HG03442 (cell line): ENCODE measurements around the gene OR2F2.

Source experiments
- ATAC-seq: cut with Tn5 transposase; IDR thresholded peaks from one replicate; pipeline ENCODE4 v1.9.1; 2021; ENCODE audit warnings: mild to moderate bottlenecking, moderate library complexity; ENCODE audit not compliant: unreplicated experiment

Gene OR2F2, protein sequence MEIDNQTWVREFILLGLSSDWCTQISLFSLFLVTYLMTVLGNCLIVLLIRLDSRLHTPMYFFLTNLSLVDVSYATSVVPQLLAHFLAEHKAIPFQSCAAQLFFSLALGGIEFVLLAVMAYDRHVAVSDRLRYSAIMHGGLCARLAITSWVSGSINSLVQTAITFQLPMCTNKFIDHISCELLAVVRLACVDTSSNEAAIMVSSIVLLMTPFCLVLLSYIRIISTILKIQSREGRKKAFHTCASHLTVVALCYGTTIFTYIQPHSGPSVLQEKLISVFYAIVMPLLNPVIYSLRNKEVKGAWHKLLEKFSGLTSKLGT

DNA sequence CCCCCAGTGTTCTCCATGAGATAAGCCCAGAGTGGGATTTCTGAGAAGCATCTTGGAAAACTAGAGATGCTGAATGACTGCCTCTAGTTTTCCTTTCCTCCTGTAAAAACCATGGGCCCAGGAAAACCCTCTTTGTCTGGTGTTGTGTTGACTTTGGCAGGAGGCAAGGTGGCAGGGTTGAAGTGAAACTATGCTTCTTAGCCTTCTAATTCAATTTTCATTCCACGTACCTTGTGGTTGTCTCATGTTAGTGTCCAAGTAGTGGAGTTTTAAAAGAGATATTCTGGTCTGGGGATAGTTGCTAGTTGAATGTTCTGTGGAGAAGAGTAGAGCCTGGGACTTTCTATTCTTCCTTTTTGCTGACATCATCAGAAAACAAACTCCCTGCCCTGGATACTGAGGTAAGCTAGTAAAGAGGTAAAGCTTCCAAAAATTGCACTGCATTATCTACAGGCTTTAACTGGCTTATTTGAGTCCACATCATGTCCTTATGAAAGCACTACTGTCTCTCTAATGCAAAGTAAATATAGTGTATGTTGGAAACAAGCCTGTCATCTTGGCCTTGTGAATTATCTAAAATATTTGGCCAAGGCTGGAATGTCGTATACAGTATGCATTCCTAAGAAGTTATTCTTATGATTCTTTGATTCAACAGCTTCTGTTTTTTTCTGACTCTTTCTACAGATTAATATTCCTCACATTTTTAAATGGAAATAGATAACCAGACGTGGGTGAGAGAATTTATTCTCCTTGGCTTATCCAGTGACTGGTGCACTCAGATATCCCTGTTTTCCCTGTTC is at the start of gene OR2F2:
Gene OR2F2, plus strand, starts transcription at position 708 of the 800 bp plus-strand sequence. Its CDS starts 0 bp downstream, at position 708.
- no peak for ATAC-seq

DNA sequence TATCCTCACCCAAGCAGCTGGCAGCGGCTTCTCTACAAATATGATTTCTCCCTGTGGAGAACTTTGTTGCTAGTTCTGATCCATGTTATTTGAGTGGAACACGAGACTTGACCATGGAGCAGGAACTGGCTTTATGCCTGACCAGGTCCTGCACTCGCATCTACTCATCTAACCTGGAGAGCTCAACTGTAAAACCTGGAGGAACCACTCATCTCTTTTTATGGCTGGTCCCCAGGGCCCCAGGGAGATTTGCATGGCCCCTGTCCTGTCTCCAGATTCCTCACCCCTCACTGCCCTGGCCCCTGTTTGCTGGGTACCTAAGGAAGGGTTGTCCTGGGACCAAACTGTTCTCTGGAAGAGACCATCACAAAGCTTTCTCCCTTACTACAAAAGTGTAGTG is 49.1 kb upstream of the OR2F2 start:
- ATAC-seq: no peak

DNA sequence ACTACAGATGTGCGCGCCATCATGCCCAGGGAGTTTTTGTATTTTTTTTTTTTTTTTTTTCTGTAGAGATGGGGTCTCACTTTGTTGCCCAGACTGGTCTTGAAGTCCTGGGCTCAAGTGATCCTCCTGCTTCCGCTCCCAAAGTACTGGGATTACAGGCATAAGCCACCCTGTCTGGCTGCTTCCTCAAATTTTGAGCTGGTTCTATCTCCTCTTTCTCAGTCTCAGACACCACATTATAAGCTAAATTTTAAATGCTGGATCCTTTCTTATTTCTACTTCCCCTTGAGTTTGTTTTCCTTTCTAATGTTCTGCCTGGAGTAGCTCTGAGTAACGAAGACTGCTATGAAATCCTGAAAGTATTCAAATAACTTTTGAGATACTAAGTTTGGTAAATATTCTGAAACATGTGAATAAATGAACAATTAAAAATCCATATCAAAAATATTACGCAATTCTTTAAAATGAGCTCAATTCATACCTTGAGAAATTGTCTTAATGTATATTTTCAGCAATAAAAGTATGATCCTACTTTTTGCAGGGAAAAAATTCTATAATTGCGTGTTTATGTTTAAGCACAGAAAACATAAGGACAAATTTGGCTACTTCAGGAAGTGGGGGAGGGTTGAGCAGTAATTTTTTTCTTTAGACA is 48.1 kb upstream of the OR2F2 start:
- no peak for ATAC-seq

DNA sequence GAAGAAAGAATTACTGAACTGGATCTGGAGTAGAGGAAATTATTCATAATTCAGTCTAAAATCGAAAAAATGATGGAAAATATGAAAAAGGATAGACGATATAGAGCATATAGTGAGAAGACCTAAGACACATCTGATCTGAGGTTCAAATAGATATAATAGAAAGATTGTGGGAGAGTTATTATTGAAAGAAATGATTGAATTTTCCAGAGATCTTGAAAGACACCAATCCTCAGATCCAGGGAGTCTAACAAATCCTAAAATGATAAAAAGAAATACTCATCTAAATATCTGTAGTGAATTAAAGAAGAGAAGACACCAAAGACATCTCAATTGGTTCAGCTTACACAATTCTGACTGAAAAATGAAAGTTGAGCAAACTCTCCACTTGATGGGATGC is 46.0 kb upstream of the OR2F2 start:
- no peak for ATAC-seq

DNA sequence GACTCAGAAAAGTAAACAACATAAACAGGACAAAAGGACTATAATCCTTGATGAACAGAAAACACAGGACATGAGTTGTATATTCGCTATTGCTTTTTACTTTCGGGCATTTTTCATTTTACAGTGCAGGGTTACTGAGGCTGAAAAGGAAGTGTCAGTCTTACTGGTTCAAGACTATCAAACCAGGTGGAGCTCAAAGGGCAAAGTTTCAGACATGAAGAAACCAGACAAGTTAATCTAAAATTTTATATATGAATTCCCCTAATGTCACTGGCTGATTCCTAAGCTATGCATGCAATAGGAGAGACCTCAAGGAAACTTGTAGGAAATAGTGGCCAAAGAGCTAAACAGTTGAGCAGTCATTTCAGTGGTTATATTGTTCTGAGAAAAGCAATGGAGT is 44.5 kb upstream of the OR2F2 start:
- no peak for ATAC-seq

DNA sequence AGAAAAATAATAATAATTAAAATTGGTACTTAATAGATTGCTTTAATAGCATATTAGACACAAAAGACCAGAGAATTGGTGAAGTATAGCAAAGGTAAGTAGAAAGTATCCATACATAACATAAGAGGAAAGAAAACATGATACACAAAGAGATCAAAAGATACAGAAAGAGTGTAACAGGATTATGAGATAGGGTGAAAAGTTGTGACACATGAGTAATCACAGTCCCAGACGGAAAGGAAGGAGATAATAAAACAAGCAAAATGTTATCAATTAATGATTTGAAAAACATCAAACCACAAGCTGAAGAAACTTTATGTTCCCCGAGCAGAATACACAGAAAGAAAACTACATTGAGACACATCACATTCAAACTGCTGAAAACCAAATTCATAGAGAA is 43.6 kb upstream of the OR2F2 start:
- ATAC-seq: no peak

DNA sequence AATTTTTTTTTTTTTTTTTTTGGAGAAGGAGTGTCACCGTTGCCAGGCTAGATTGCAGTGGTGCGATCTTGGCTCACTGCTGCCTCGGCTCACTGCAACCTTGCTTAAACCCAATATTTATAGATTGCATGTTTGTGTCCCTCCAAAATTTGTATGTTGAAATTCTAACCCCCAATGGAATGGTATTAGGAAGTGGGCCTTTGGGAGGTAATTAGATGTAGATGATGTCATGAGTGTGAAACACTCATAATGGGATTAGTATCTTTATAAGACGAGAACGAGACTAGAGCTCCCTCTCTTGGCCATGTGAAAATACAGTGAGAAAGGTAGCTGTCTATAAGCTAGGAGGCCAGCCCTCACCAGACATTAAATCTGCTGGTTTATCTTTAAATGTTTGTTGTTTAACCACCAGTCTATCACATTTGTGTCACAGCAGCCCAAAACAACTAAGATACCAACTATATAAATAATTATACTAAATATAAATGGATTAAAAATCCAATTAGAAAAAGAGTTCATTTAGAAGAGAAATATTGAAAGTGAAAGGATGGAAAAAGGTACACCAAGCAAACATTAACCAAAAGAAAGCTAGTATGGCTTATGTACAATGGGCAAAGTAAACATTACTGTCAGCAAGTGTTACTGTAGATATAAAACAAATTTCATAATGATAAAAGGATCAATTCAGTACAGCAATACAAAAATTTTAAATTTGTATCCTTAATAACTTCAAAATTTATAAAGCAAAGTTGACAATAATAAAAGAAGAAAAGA is 42.3 kb upstream of the OR2F2 start:
- peak; percentile 99 for ATAC-seq

DNA sequence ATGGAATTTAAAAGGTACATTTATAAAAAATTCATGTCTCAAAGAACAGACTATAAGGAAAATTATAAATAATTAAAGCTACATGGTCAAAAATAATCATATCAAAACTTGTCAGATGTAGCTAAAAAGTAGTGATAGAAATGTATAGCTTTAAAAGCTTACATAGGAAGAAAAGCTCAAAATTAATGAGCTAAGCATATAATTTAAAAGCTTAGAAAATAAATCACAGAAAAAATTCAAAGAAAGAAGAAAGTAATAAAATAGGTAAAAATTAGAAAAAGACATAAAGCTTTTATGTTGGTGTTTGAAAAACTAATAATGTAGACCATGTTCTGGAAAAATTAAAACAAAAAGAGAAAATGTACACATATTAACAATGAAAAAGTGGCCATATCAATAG is 38.4 kb upstream of the OR2F2 start:
- ATAC-seq: no peak

DNA sequence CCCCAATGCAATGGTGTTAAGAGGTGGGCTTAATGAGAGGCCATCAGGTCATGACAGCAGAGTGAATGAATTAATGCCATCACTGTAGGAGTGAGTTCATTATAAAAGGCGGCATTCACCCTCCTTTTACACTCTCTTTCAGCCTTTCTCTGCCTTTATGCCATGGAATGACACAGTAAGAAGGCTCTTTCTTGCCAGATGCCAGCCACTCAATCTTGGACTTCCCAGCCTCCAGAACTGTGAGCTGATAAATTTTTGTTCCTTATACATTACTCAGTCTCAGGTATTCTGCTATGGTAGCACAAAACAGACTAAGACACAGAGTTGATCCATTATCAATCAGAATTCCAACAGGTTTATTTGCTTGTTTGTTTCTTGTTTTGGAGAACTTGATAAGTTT is 36.2 kb upstream of the OR2F2 start:
- no peak for ATAC-seq

DNA sequence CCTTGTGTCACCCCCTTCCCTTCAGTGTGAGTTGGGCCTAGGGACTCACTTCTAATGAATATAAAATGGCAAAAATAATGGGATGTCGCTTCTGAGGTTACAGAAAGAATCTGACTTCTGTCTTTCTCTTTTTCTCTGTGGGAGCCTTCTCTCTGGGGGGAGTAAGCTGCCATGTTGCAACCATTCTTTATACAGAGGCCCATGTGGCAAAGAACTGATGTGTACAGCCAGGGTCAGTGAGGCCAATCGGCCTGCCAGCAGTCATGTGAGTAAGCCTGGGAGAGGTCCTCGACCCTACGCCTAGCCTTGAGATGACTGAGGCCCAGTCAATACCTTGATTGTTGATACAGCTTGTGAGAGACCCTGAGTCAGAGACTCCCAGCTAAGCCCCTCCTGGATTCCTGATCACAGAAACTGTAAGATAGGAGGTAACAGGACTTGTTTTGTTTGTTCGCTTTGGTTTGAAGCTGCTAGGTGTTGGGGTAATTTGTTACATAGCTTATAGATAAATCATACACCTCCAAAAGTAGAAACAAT is 34.7 kb upstream of the OR2F2 start:
- ATAC-seq: no peak

DNA sequence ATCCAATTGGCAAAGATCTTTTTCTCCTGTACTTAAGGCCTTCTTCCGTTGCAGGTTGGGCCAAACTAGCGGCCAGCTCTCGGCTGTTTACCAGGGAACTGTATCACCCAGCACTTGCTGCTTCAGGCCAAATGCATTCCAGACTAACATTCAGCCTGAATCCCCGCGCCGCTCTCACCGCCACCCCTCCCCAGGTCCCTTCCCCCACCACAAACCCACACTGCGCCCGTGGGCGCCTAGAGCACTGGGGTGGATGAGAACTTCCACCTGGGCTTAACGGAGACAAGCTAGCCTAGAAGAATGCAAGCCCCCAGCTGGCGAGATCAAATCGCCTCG is 33.7 kb upstream of the OR2F2 start:
- no peak for ATAC-seq

DNA sequence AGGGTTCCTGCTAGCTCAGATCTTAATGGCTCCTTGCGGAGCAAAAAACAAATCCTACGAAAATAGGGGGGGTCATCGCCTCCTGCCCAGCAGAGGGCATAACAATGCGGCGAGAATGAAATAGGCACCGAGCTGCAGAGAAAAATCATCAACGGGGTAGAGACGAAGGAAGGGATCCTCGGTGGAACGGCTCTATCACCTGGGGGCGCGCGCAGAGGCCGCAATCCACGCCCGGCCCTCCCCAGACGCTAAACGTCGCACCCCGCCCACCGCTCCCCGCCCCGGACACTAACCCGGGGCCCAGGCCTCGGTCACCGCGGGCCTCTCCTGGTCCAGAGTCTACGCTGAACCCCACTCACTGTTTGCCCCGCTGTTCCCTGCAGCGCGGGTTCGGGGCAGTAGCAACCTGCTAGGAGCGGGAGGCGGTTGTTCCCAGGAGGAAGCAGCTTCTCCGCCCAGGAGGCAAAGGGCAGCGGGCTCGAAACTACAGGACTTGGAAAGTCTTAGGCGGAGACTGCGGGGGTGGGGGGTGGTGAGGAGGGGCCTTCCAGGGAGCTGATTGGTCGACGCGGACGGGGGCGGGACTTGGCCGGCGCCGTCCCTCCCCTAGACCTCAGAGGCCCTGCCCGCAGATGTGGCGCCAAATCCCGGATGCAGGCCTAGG is 33.2 kb upstream of the OR2F2 start, which contains the start of gene TCAF1:
Gene TCAF1, minus strand, starts transcription at position 509 of the 664 bp plus-strand sequence. CDS start 25,568 bp downstream, outside the sequence.
- peak; percentile 91 for ATAC-seq

DNA sequence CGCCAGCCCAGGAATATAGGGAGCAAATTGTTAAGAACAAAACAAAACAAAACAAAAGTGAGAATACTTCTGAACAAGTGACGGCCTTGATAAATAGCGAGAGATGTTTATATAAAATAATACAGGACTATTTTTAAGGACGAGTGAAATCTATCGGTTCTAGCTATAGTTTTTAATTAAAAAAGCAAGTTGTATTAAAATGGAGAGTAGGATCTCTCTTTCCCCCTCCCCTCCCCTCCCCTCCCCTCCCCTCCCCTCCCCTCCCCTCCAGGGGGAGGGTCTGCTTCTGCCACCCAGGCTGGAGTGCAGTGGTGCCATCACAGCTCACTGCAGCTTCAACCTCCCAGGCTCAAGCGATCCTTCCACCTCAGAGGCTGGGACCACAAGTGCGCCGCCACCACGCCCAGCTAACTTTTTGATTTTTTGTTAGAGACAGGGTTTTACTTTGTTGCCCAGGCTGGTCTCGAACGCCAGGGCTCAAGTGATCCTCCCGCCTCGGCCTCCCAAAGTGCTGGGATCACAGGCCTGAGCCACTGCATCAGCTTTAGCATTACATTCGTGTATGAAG is 32.6 kb upstream of the OR2F2 start:
- ATAC-seq: no peak

DNA sequence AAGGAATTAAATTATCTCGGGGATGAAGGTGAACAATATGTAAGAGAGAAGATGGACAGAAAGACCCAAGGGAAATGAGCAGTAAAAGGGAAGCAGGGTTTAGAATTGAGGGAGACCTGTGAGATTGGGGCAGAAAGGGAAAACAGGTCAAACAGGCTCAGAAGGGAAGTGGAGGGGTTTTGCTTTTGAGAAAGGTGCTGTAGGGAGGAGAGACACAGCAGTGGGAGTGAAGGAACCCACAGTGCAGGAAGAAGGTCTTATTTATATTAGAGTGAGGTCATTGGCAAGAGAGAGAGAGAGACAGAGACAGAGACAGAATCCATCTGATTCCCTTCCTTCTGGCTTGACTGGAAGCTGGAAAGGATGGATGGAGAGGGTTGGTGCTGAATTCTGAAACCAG is 29.5 kb upstream of the OR2F2 start:
- no peak for ATAC-seq

DNA sequence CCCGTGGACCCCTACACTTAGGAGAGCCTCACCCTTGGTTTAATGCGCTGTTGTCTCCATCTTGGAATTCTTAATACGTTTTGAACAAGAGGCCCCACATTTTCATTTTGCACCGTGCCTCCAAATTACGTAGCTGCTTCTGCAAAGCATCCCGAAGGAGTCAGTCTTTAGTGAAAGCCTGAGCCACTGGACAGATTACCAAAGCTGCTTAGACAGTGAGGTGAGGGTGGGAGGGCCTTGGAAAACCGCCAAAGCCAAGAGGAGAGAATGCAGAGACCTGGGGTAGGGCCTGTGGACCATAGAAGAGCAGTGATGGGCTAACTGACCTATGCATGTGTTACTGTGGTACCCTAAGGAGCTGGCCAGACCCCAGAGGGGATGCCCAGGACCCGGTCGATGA is 28.9 kb upstream of the OR2F2 start:
- no peak for ATAC-seq

DNA sequence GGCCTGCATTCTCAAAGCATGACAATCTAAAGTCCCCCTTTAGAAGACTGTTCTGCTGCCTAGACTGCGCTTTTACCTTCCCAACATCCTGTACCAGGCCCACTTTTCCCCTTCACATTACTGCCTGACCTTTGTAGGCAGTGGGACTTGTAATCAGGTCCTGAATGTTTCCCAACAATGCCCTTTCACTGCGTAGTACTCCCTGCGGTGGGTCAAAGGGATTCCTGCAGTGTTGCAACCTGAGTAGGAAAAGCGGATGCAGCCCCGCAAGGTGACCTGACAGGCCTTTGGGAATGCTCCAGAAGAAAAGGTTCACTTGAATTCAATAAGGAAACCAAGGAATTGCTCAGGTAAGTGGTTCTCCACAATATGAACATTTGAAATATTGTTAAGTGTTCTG is 28.1 kb upstream of the OR2F2 start:
- no peak for ATAC-seq

DNA sequence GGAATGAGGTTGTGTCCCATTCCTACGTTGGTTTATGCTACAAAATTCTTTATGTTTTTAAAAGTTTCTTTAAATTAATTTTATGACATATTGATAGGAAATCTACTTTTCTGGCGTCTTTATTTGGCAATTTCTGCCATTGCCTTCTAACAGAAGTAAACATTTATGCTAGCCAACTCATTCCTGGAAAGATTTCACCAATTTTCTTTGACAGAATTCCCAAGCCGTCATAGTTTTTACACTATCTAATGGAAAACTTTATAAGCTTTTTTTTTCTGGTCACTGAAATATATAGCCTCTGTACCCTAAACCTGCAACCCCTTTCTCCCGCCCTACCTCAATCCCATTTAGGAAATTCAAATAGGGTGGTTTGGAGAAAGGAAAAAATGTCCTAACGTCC is 26.9 kb upstream of the OR2F2 start:
- no peak for ATAC-seq

DNA sequence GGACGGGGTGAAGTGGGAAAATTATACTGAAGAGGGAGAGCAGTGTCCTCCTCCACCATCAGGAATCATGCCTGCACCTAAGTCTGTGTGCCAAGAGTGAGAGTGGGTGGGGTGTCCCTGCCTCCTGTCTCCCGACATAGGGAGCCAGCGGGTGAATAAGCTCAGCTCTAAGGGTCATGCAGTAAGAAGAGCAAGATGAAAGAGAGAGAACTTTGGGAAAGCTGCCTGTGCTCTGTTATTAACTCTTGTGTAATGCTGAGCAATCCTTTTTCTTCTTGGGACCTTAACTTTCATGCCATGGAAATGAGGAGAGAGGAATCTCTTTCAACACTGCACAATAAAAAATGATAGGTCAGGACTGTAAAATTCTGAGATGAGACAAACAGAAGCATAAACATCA is 25.2 kb upstream of the OR2F2 start:
- no peak for ATAC-seq

DNA sequence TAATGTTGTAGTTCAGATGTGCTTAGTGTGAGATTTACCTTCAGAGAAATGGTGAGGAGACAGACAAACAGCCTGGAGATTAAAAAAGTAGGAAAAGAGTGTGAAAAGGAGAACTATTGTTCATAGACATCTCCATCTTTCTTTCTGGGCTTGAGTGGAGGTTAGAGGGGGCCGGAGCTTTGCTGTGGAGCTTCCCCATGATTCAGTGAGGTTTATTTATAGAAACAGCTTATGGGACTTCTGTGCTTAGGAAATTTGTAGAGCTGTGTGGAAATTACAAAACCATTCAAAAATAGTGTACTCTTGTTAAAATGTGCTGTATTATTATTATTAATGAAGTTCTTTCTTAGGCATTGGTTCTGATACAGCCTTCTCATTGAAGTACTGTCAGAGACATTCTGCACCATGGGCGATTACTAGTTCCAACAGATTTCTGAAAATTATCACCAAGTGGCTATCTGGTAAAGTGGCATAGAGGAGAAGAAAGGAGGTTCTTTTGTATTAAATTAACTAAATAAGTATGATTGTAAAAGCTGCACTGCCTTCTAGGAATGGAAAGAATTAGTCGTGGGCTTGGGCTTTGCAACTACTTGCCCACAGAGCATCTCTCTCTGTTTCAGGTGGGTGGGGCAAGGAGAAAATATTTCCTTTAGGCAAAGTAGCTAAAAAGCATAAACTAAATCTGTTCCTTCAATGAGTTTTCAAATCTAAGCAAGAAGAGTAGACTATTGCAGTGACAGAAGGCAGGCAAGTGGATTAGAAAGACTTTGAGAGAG is 24.4 kb upstream of the OR2F2 start:
- ATAC-seq: no peak
